ENCODE data around the gene PLA2G4F.

Gene PLA2G4F

DNA sequence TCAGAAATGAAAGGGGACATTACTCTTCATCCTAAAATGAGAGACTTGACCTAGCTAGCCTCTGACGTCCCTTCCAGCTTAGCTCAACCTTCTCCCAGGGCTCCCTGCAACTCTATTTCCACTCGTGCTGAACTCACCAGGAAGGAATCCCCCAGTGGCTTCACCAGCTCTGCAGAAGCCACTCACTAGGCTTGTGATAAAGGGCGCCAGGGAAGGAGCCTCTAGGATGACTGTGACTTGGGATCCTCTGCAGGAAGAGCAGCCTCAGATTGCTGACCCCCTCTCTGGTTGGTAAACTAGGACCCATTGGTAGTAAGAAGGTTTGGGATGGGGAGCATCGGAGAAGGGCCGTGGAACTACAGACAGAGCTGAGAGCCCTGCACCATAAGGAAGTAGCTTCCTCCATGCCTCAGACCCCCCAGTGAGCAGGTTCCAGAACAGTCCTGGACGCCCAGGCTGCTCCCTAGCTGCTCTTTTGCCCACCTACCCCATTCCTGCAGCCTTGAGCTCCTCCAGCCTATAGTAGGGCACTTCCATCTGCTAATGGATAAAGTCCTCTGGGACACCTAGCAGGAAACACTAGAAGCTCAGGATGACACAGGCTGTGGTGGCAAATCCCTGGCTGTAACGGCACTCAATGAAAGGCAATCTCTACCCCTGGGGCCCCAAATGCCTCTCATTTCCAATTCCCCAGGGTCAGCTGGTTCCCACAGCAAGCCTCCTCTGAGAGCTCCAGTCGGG lies 26.0 kb downstream of the PLA2G4F start:
- DNase-seq = no peak

- DNase-seq = no peak
Measured at GRCh38 chr15:42129364-42129763, 27.1 kb downstream of the PLA2G4F start.

GRCh38 chr15:42128476-42128875 lies 28.0 kb downstream of the PLA2G4F start:
- no peak for DNase-seq

- DNase-seq = no peak
Measured at GRCh38 chr15:42123546-42123945, 32.9 kb downstream of the PLA2G4F start.

DNA sequence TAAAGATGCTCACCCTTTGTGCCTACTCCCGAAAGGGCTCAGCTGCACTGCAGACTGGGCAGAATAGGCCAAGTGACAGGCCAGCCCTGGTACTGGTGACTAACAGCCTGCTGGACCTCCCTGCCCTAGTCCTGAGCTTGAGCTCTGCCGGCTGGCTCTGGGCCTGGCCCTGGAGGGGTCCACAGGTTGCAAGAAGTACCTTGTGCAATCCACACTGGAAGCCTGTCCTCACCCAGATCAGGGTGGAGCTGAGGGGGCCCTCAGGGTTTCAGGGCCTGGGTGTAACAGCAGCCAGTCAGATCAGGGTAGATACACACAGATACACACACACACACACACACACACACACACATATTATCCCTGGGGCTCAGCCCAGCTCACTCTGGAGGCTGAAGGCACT lies 34.8 kb downstream of the PLA2G4F start:
- DNase-seq = no peak

- no peak for DNase-seq
Measured at GRCh38 chr15:42121021-42121420, 35.4 kb downstream of the PLA2G4F start.

DNA sequence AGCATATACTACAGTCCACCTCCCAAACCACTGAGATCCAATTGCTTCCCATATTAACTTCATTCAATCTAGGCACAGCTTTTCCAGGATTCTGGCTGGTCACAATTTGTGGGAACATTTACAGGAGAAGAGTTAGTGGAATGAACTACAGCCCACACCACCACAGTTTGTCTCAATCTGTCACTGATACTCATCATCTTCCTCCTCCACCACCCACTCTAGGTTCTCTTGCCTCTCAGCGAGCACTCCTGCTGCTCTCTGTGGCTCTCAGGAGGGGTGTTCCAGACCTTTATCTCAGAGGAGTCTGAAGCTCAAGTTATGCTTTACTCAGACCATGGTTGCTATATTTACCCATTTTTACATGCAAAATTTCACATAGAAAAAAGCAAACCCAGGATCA lies 36.2 kb downstream of the PLA2G4F start:
- no peak for DNase-seq

- no peak for DNase-seq
Measured at GRCh38 chr15:42119446-42119760, 37.0 kb downstream of the PLA2G4F start.

GRCh38 chr15:42118650-42119445 lies 37.6 kb downstream of the PLA2G4F start:
- DNase-seq = no peak

DNA sequence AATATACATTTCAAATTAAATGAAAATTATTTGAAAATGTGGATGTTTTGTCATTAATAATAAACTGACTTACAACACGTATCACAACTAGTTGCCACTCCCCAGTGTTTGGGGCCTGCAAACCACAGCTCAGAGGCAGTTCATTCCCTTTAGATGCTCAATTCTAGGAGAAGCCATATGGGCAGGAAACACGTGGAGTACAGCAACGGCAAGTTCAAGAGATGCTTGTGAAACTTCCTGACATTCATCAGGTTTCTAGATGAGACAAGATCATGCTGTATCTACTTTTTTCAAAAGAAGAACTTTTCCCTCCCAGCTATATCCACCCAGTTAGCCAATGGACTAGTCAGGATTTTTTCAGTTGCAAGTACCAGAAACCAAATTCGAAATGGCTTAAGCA lies 44.5 kb downstream of the PLA2G4F start:
- no peak for DNase-seq

GRCh38 chr15:42110367-42110766 lies 46.1 kb downstream of the PLA2G4F start:
- no peak for DNase-seq

DNA sequence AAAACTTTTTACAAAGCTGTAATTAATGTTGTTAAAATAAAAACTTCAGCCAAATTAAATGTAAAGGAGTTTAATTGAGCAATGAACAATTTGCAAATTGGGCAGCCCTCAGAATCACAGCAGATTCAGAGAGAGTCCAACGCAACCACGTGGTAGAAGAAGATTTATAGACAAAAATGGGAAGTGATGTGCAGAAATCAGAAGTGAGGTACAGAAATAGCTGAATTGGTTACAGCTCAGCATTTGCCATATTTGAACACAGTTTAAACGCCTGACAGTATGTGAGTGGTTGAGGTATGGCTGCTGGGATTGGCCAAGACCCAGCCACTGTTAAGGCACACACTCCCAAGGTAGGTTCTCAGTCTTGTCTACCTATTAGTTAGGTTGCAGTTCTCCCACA lies 47.6 kb downstream of the PLA2G4F start:
- no peak for DNase-seq

DNA sequence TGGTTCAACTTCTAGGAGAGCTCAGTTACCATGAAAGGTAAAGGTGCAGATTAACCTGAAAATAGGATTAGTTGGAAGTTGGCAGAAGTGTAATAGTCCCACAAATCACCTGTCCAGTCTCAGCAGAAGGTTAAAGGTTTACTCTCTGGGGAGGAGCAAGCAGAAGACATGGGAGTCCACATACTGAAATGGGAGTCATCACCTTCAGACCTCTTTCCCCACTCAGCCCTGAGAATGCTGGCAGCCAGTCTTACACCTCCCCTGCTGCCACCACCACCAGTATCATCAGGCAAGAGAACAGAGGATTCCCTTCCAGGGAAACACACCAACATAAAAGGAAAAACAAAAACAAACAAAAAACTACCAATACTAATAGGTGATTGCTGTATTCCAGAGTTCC lies 48.2 kb downstream of the PLA2G4F start:
- DNase-seq = no peak

DNA sequence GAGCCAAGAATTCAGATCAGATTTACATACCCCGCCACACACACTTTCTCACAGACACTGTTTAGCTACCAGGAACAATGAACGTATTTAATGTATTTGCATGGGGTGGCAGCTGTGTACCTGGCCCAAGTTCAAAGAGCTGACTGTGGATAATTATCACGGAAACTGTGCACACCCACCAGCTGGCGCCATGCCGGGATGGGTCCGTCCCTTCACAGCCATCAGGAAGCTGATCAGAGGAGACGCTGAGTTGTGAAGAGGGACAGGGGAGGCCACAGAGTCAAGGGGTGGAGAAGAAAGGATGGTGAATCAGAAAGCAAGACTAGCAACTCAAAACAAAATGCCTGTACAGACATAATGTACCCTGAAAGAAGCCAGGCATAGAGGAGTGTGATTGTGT lies 49.0 kb downstream of the PLA2G4F start:
- DNase-seq = peak in 1 of 2 experiments; percentile 12

- no peak for DNase-seq
Measured at GRCh38 chr15:42106288-42106687, 50.1 kb downstream of the PLA2G4F start.

- no peak for DNase-seq
Measured at GRCh38 chr15:42104095-42104891, 52.1 kb downstream of the PLA2G4F start.

GRCh38 chr15:42102646-42103235 lies 53.7 kb downstream of the PLA2G4F start:
- no peak for DNase-seq

DNA sequence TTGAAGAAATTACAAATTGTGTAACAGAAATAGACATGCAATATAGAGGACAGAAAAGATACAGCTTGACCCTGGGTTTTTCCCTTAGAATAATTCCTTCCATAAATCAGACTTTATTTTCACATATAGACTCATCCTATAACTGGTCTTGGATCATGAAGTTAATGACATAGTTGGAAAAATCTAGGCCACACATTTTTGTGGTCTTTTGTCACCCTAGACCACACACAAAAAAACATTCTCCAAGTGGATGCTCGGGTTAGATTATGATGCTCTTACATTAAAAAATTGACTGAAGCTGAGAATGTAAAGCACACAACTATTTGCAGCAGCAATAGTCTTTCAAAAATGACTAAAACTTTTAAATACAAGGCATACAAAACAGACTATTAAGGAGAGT lies 54.6 kb downstream of the PLA2G4F start:
- no peak for DNase-seq

DNA sequence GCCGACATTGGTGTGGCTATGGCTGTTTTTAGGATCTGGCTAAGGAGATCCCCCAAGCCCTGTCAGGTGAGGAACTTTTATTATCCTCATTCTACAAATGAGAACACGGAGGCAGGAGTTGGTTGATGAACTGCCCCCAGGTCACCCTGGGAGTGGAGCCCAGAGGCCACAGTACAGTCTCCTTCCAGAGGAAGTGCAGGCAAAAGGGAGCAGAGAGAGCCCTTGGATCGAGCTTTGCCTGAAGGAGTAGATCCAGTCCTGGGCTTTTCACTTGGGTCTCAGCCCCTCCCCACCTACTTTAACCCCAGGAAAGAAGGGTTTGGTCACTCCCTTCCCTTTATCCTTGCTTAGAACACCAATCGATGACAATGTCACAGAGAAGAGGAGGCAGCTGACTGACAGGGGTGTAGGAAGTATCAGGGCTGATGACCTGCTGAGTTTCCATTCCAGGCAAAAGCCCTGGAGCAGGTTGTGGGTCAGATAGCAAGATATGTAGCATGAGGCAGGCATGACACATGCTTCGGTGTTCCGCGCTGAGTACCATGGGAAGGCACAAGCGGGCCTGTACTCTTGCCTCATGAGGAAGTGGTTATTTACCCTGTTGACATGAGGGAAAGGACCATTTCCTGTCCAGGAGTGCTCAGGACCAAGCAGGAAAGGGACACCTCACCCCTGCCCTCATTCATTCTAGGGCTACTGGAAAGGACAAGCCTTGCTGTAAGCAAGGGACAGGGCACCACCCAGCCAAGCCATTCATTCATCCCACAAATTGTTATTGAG lies 56.2 kb downstream of the PLA2G4F start:
- no peak for DNase-seq

- DNase-seq = no peak
Measured at GRCh38 chr15:42097018-42097417, 59.4 kb downstream of the PLA2G4F start.

- no peak for DNase-seq
Measured at GRCh38 chr15:42094512-42094963, 61.9 kb downstream of the PLA2G4F start, which contains the start of gene PLA2G4D. PLA2G4D (minus strand) TSS chr15:42094562; CDS start chr15:42094459, 103 bp downstream.

- no peak for DNase-seq
Measured at GRCh38 chr15:42093966-42094365, 62.5 kb downstream of the PLA2G4F start.
